GM21619 (cell line): ENCODE measurements around the gene ACAP2.
"Not testable (repeated sequence)": the region's sequence is repeated elsewhere in the genome, so short reads cannot be mapped to it uniquely, and the experiment has no call there.

Source experiments
- ATAC-seq: cut with Tn5 transposase; IDR thresholded peaks from one replicate; pipeline ENCODE4 v1.9.1; 2021; ENCODE audit not compliant: unreplicated experiment

ACAP2 gene

GRCh38 chr3:195297446-195297845 is 145.4 kb downstream of the ACAP2 start:
- ATAC-seq, result peak; percentile 80

- no peak for ATAC-seq
Measured at GRCh38 chr3:195296662-195297061, 146.2 kb downstream of the ACAP2 start.

GRCh38 chr3:195291121-195291520 is 151.7 kb downstream of the ACAP2 start:
- ATAC-seq, result no peak

GRCh38 chr3:195290643-195291042 is 152.2 kb downstream of the ACAP2 start:
- ATAC-seq, result not testable (repeated sequence)

- ATAC-seq, result no peak
Measured at GRCh38 chr3:195286115-195286872, 156.5 kb downstream of the ACAP2 start.

GRCh38 chr3:195285372-195285771 is 157.4 kb downstream of the ACAP2 start:
- ATAC-seq, result no peak

GRCh38 chr3:195284842-195285241 is 158.0 kb downstream of the ACAP2 start:
- ATAC-seq, result no peak

GRCh38 chr3:195282961-195283360 is 159.9 kb downstream of the ACAP2 start:
- ATAC-seq, result no peak

GRCh38 chr3:195274259-195274966 is 168.4 kb downstream of the ACAP2 start:
- ATAC-seq, result no peak

GRCh38 chr3:195271410-195272243 is 171.2 kb downstream of the ACAP2 start:
- peak; percentile 68 for ATAC-seq

GRCh38 chr3:195270817-195271409 is 171.9 kb downstream of the ACAP2 start, which contains the start of gene XXYLT1:
Gene XXYLT1 (minus strand): TSS chr3:195271159. CDS start chr3:195271058, 101 bp downstream.
- peak; percentile 76 for ATAC-seq

GRCh38 chr3:195270079-195270816 is 172.6 kb downstream of the ACAP2 start:
- ATAC-seq, result peak; percentile 17

- no peak for ATAC-seq
Measured at GRCh38 chr3:195269375-195270078, 173.3 kb downstream of the ACAP2 start.

- ATAC-seq, result no peak
Measured at GRCh38 chr3:195268576-195269309, 174.1 kb downstream of the ACAP2 start.

- ATAC-seq, result no peak
Measured at GRCh38 chr3:195267096-195267495, 175.7 kb downstream of the ACAP2 start.

- no peak for ATAC-seq
Measured at GRCh38 chr3:195266428-195266827, 176.4 kb downstream of the ACAP2 start.

- ATAC-seq, result no peak
Measured at GRCh38 chr3:195265363-195265976, 177.3 kb downstream of the ACAP2 start.

- ATAC-seq, result no peak
Measured at GRCh38 chr3:195263925-195264600, 178.8 kb downstream of the ACAP2 start.
